ENCODE results near the gene AUP1.

Gene AUP1

GRCh38 chr2:74522516-74522915 lies 7.0 kb downstream of the AUP1 start:
- TF ChIP-seq POLR2AphosphoS5 (IDR thresholded peaks at IDR 0.05; ENCODE audit: low read depth, low read length): no peak
- TF ChIP-seq TAF1 (IDR thresholded peaks at IDR 0.05; ENCODE audit: borderline replicate concordance, insufficient read depth, low read length): no peak
- no peak for TF ChIP-seq REST (IDR thresholded peaks at IDR 0.05; ENCODE audit: insufficient read depth in 1 of 2, low read depth in 2 of 2, low read length in 2 of 2)
- no peak for TF ChIP-seq FOXP2 (optimal IDR thresholded peaks at IDR 0.05; ENCODE audit: borderline replicate concordance, extremely low read depth, extremely low read length, insufficient read depth)
- no peak for TF ChIP-seq SIN3A (IDR thresholded peaks at IDR 0.05; ENCODE audit: borderline replicate concordance, insufficient read depth, low read length)

DNA sequence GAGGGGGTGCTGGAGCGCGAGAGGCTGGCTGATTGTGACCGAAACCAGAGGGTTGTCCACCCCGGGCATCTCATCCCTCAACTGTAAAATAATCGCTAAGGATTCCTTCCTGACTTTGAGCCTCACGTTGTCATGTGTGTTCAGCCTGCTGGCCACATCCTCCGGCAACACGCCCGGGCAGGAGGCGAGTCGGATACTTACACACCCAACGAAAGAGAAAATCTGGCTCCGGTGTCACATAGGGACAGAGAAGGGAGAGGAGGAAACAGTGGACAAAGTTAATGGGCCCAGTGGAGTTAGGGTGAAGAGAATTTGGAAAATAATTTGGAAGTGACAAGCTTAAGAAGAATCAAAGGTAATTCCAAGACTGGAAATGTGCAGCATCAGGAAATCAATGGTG lies 12.9 kb downstream of the AUP1 start:
- TF ChIP-seq FOXP2 (optimal IDR thresholded peaks at IDR 0.05; ENCODE audit: borderline replicate concordance, extremely low read depth, extremely low read length, insufficient read depth) (no peak), TAF1 (IDR thresholded peaks at IDR 0.05; ENCODE audit: borderline replicate concordance, insufficient read depth, low read length) (no peak), SIN3A (IDR thresholded peaks at IDR 0.05; ENCODE audit: borderline replicate concordance, insufficient read depth, low read length) (no peak), REST (IDR thresholded peaks at IDR 0.05; ENCODE audit: insufficient read depth in 1 of 2, low read depth in 2 of 2, low read length in 2 of 2) (no peak), POLR2AphosphoS5 (IDR thresholded peaks at IDR 0.05; ENCODE audit: low read depth, low read length) (no peak)

- TF ChIP-seq TAF1 (IDR thresholded peaks at IDR 0.05; ENCODE audit: borderline replicate concordance, insufficient read depth, low read length) (no peak), FOXP2 (optimal IDR thresholded peaks at IDR 0.05; ENCODE audit: borderline replicate concordance, extremely low read depth, extremely low read length, insufficient read depth) (no peak), REST (IDR thresholded peaks at IDR 0.05; ENCODE audit: insufficient read depth in 1 of 2, low read depth in 2 of 2, low read length in 2 of 2) (no peak), POLR2AphosphoS5 (IDR thresholded peaks at IDR 0.05; ENCODE audit: low read depth, low read length) (no peak), SIN3A (IDR thresholded peaks at IDR 0.05; ENCODE audit: borderline replicate concordance, insufficient read depth, low read length) (no peak)
Measured at GRCh38 chr2:74515981-74516633, 13.4 kb downstream of the AUP1 start.

GRCh38 chr2:74515271-74515980 lies 14.1 kb downstream of the AUP1 start:
- TF ChIP-seq REST (IDR thresholded peaks at IDR 0.05; ENCODE audit: insufficient read depth in 1 of 2, low read depth in 2 of 2, low read length in 2 of 2) (no peak), POLR2AphosphoS5 (IDR thresholded peaks at IDR 0.05; ENCODE audit: low read depth, low read length) (no peak), TAF1 (IDR thresholded peaks at IDR 0.05; ENCODE audit: borderline replicate concordance, insufficient read depth, low read length) (no peak), FOXP2 (optimal IDR thresholded peaks at IDR 0.05; ENCODE audit: borderline replicate concordance, extremely low read depth, extremely low read length, insufficient read depth) (no peak), SIN3A (IDR thresholded peaks at IDR 0.05; ENCODE audit: borderline replicate concordance, insufficient read depth, low read length) (no peak)
